ENCODE data around the gene MUTYH. TPM values are rescaled to one million over a fixed set of nuclear protein-coding genes. Genes with fewer than 3 reads are reported as not detected.

The MUTYH gene
- total RNA-seq, 1 donor from 2014 or later = 34.9 TPM

GRCh38 chr1:45380730-45381129 lies 40.5 kb upstream of the MUTYH start:
- no peak for TF ChIP-seq CTCF (IDR thresholded peaks at IDR 0.05; ENCODE audit: insufficient read depth, low read length, poor library complexity, severe bottlenecking)
- H3K36me3 ChIP-seq (ENCODE audit: control insufficient read depth, insufficient read depth, low read length) = no peaks in the 10 kb centered on the region
- H3K4me3 ChIP-seq (ENCODE audit: low read depth, low read length) = no peak overlapping the region
- DNase-seq (ENCODE audit: low read depth) = no peak
- no peaks in the 10 kb centered on the region for H3K27me3 ChIP-seq (ENCODE audit: control insufficient read depth, insufficient read depth, low read length)

- no peak for DNase-seq (ENCODE audit: low read depth)
- TF ChIP-seq CTCF (IDR thresholded peaks at IDR 0.05; ENCODE audit: insufficient read depth, low read length, poor library complexity, severe bottlenecking) = no peak
These were observed 39.9 kb upstream of the MUTYH start for GRCh38 chr1:45380125-45380524.

GRCh38 chr1:45379524-45379923 lies 39.3 kb upstream of the MUTYH start:
- H3K27me3 ChIP-seq (ENCODE audit: control insufficient read depth, insufficient read depth, low read length) = no peaks in the 10 kb centered on the region
- no peak for DNase-seq (ENCODE audit: low read depth)
- TF ChIP-seq CTCF (IDR thresholded peaks at IDR 0.05; ENCODE audit: insufficient read depth, low read length, poor library complexity, severe bottlenecking) = no peak
- no peaks in the 10 kb centered on the region for H3K36me3 ChIP-seq (ENCODE audit: control insufficient read depth, insufficient read depth, low read length)
- H3K4me3 ChIP-seq (ENCODE audit: low read depth, low read length) = no peak overlapping the region

More at GRCh38 chr1:45380125-45380524, 39.9 kb upstream of the MUTYH start:
- Histone ChIP-seq H3K4me3 (ENCODE audit: low read depth, low read length) (no peak overlapping the region), H3K36me3 (ENCODE audit: control insufficient read depth, insufficient read depth, low read length) (no peaks in the 10 kb centered on the region), H3K27me3 (ENCODE audit: control insufficient read depth, insufficient read depth, low read length) (no peaks in the 10 kb centered on the region)

- TF ChIP-seq CTCF (IDR thresholded peaks at IDR 0.05; ENCODE audit: insufficient read depth, low read length, poor library complexity, severe bottlenecking) = no peak
- DNase-seq (ENCODE audit: low read depth) = no peak
- no peaks in the 10 kb centered on the region for H3K27me3 ChIP-seq (ENCODE audit: control insufficient read depth, insufficient read depth, low read length)
These were observed 37.9 kb upstream of the MUTYH start for GRCh38 chr1:45378184-45378583.

GRCh38 chr1:45375104-45376090 lies 35.2 kb upstream of the MUTYH start:
- no peak for TF ChIP-seq CTCF (IDR thresholded peaks at IDR 0.05; ENCODE audit: insufficient read depth, low read length, poor library complexity, severe bottlenecking)
- H3K36me3 ChIP-seq (ENCODE audit: control insufficient read depth, insufficient read depth, low read length) = no peaks in the 10 kb centered on the region
- no peaks in the 10 kb centered on the region for H3K27me3 ChIP-seq (ENCODE audit: control insufficient read depth, insufficient read depth, low read length)
- H3K4me3 ChIP-seq (ENCODE audit: low read depth, low read length) = no peak overlapping the region
- no peak for DNase-seq (ENCODE audit: low read depth)

More at GRCh38 chr1:45378184-45378583, 37.9 kb upstream of the MUTYH start:
- H3K36me3 ChIP-seq (ENCODE audit: control insufficient read depth, insufficient read depth, low read length) = no peaks in the 10 kb centered on the region
- no peak overlapping the region for H3K4me3 ChIP-seq (ENCODE audit: low read depth, low read length)
